ENCODE results near the gene CHST8.

Gene CHST8

DNA sequence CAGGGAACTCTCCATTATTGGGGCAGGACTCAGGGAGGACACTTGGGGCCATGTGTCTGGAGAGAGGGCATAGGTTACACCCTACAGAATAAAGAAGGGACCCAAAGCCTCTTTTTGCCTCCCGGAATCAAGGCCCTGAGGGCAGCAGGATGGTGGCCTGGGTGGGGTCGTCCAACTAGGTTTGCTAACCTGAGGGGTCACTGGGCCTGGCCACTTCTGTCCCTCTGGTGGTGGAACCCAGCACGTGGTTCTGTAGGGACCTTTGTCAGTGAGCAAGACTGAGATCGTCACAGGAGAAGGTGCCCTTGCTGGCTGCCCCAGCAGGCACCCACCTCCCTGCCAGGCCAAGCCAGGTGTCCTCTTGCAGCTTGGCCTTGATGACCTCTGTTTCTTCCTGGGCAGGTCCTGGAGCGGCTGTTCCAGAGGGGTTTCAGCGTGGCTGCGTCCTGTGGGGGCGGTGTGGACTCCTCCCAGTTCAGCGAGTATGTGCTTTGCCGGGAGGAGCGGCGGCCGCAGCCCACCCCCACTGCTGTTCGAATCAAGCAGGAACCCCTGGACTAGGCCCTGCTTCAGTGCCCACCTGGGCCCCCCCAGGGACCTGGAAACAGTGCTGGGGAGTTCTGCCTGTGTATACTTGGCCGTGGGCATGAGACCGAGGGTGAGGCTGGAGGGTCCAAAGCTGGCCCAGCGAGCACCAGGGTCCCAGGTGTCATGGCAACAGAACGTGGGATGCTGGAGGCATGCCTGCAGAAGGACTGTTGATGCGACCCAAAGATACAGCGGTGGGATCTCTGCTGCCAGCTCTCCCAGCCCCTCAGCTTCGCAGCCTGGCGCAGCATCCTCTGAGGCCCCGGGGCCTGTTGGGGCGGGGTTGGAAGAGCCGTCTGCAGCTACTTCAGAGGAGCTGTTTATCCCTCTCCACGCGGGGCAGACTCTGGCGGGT is 190.9 kb downstream of the CHST8 start:
- Histone ChIP-seq H3K4me1 (ENCODE audit: insufficient read depth, low read length, poor library complexity, severe bottlenecking) (no peaks in the 10 kb centered on the region), H3F3A (ENCODE audit: low read depth) (no peaks in the 10 kb centered on the region), H3K4me3 (ENCODE audit: low read length, poor library complexity, severe bottlenecking) (no peak overlapping the region), H3K79me2 (ENCODE audit: insufficient read depth, low read length) (no peaks in the 10 kb centered on the region), H2AFZ (ENCODE audit: low read length) (no peak overlapping the region), H3K36me3 (ENCODE audit: insufficient read depth, low read length) (peaks cover 3% of the 10 kb centered on the region; the same call in 1 of the 2 replicates), H3K4me2 (ENCODE audit: low read depth, low read length, poor library complexity, severe bottlenecking) (no peak overlapping the region), H4K20me1 (ENCODE audit: insufficient read depth, low read length, poor library complexity, severe bottlenecking) (no peaks in the 10 kb centered on the region), H3K9me3 (ENCODE audit: insufficient read depth, low read depth, low read length) (no peaks in the 10 kb centered on the region), H3K27me3 (ENCODE audit: insufficient read depth, low read length, poor library complexity, severe bottlenecking) (no peaks in the 10 kb centered on the region), H3K9me2 (replicated peaks; ENCODE audit: low read depth, low read length) (no peaks in the 10 kb centered on the region), H3K9ac (ENCODE audit: low read depth, low read length, poor library complexity, severe bottlenecking) (no peak overlapping the region)
- no peak for TF ChIP-seq EZH2phosphoT487 (IDR thresholded peaks at IDR 0.05; ENCODE audit: borderline replicate concordance)
- TF ChIP-seq, protein P1, sequence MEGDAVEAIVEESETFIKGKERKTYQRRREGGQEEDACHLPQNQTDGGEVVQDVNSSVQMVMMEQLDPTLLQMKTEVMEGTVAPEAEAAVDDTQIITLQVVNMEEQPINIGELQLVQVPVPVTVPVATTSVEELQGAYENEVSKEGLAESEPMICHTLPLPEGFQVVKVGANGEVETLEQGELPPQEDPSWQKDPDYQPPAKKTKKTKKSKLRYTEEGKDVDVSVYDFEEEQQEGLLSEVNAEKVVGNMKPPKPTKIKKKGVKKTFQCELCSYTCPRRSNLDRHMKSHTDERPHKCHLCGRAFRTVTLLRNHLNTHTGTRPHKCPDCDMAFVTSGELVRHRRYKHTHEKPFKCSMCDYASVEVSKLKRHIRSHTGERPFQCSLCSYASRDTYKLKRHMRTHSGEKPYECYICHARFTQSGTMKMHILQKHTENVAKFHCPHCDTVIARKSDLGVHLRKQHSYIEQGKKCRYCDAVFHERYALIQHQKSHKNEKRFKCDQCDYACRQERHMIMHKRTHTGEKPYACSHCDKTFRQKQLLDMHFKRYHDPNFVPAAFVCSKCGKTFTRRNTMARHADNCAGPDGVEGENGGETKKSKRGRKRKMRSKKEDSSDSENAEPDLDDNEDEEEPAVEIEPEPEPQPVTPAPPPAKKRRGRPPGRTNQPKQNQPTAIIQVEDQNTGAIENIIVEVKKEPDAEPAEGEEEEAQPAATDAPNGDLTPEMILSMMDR (conservative IDR thresholded peaks at IDR 0.05; ENCODE audit: low read length), result no peak

DNA sequence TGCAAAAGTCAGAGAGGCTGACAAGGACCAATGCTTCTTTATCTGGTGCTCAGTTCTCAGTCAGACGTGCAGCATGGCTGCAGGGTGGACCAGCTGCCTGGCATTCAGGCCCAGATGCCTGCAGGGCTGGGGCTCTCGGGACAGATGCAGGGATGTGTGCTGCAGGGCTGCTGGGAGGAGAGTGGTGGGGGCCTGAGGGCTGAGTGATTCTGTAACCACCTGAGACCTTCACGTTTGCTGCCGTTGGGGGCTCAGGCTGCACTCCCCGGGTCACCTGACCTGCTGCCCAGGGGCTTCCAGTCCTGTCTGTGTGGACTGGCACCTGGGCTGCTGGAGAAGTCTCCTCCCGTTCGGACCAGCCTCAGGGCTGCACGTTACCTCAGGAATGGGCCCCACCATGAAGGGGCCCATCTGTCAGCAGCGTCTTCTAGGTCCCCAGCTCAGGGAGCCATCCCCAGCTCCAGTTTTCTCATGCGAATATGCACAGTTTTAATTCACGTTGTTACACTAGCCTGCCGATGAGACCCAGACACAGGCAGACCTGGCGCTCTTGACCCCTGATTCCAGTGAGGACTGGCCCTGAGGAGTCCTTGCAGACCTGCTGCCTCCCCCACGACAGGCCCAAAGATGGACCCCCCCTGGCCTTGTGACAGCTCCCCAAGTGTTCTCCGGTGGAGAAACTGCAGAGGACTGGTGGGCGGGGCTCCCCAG is 191.8 kb downstream of the CHST8 start:
- Histone ChIP-seq H3K4me3 (ENCODE audit: low read length, poor library complexity, severe bottlenecking) (no peak overlapping the region), H3K9me3 (ENCODE audit: insufficient read depth, low read depth, low read length) (no peaks in the 10 kb centered on the region), H3K9ac (ENCODE audit: low read depth, low read length, poor library complexity, severe bottlenecking) (no peak overlapping the region), H3K4me1 (ENCODE audit: insufficient read depth, low read length, poor library complexity, severe bottlenecking) (peaks cover 4% of the 10 kb centered on the region), H3K4me2 (ENCODE audit: low read depth, low read length, poor library complexity, severe bottlenecking) (no peak overlapping the region), H3F3A (ENCODE audit: low read depth) (no peaks in the 10 kb centered on the region), H3K79me2 (ENCODE audit: insufficient read depth, low read length) (no peaks in the 10 kb centered on the region), H2AFZ (ENCODE audit: low read length) (no peak overlapping the region), H3K36me3 (ENCODE audit: insufficient read depth, low read length) (peaks cover 3% of the 10 kb centered on the region; the same call in 1 of the 2 replicates), H3K27me3 (ENCODE audit: insufficient read depth, low read length, poor library complexity, severe bottlenecking) (no peaks in the 10 kb centered on the region), H4K20me1 (ENCODE audit: insufficient read depth, low read length, poor library complexity, severe bottlenecking) (no peaks in the 10 kb centered on the region), H3K9me2 (replicated peaks; ENCODE audit: low read depth, low read length) (no peaks in the 10 kb centered on the region)
- no peak for TF ChIP-seq EZH2phosphoT487 (IDR thresholded peaks at IDR 0.05; ENCODE audit: borderline replicate concordance)
- TF ChIP-seq, protein P1 (conservative IDR thresholded peaks at IDR 0.05; ENCODE audit: low read length), result no peak

DNA sequence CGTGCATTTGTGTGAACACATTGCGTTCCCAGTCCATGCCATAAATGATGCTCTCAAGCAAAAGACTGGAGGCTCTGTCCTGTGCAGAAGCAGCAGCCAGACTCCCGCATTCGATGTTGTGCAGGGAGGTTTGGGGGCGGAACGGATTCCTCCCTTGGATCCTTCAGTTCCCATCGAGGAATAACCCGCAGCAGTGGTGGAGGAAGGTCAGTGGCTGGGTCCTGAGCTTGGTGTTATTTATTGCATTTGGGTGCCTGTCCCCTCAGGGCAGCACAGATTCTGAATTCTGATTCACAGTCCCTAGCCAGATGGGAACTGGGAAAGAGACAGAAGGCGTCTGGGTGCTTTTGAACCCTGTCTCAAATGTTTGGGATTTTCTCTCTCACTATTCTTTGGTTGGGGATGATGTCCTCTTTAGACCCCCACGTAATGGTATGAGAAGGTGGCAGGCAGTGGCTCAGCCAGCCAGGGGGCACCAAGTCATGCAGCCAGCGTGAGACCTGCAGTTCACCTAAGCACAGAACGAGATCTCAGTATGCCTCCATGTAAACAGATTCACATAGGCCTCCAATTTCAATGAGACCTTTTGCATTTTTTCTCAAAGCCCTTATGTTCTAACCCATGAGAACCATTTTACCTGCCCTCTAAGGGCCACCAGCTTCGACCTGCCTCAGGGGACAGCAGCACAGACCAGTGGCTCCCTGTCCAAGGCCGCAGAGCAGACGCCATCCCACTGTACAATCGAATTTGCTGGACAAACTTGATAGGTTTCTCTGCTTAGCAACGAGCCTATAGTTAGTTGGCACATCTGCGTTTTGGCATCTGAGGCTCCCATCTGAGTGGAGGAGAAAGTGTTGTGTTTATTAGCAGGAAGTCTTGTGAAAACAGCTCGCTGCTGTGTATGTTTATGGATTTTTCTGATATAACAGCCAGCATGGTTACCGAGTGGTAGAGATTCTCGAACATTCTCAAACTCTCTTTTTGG is 192.7 kb downstream of the CHST8 start:
- no peak for TF ChIP-seq EZH2phosphoT487 (IDR thresholded peaks at IDR 0.05; ENCODE audit: borderline replicate concordance)
- peaks cover 3% of the 10 kb centered on the region; the same call in 1 of the 2 replicates for H3K36me3 ChIP-seq (ENCODE audit: insufficient read depth, low read length)

More for the DNA sequence above, 192.7 kb downstream of the CHST8 start:
- H3K27me3 ChIP-seq (ENCODE audit: insufficient read depth, low read length, poor library complexity, severe bottlenecking), result no peaks in the 10 kb centered on the region
- no peaks in the 10 kb centered on the region for H3K79me2 ChIP-seq (ENCODE audit: insufficient read depth, low read length)
- H3K9me3 ChIP-seq (ENCODE audit: insufficient read depth, low read depth, low read length), result no peaks in the 10 kb centered on the region
- H2AFZ ChIP-seq (ENCODE audit: low read length), result no peak overlapping the region
- H3K9me2 ChIP-seq (replicated peaks; ENCODE audit: low read depth, low read length), result no peaks in the 10 kb centered on the region
- H3F3A ChIP-seq (ENCODE audit: low read depth), result no peaks in the 10 kb centered on the region
- no peak overlapping the region for H3K4me3 ChIP-seq (ENCODE audit: low read length, poor library complexity, severe bottlenecking)
- H3K4me2 ChIP-seq (ENCODE audit: low read depth, low read length, poor library complexity, severe bottlenecking), result no peak overlapping the region
- peaks cover 8% of the 10 kb centered on the region for H3K4me1 ChIP-seq (ENCODE audit: insufficient read depth, low read length, poor library complexity, severe bottlenecking)
- H4K20me1 ChIP-seq (ENCODE audit: insufficient read depth, low read length, poor library complexity, severe bottlenecking), result no peaks in the 10 kb centered on the region
- no peak overlapping the region for H3K9ac ChIP-seq (ENCODE audit: low read depth, low read length, poor library complexity, severe bottlenecking)

All from Loucy (cell line).